ENCODE measurements around the gene ANXA1.

Gene ANXA1, protein sequence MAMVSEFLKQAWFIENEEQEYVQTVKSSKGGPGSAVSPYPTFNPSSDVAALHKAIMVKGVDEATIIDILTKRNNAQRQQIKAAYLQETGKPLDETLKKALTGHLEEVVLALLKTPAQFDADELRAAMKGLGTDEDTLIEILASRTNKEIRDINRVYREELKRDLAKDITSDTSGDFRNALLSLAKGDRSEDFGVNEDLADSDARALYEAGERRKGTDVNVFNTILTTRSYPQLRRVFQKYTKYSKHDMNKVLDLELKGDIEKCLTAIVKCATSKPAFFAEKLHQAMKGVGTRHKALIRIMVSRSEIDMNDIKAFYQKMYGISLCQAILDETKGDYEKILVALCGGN

DNA sequence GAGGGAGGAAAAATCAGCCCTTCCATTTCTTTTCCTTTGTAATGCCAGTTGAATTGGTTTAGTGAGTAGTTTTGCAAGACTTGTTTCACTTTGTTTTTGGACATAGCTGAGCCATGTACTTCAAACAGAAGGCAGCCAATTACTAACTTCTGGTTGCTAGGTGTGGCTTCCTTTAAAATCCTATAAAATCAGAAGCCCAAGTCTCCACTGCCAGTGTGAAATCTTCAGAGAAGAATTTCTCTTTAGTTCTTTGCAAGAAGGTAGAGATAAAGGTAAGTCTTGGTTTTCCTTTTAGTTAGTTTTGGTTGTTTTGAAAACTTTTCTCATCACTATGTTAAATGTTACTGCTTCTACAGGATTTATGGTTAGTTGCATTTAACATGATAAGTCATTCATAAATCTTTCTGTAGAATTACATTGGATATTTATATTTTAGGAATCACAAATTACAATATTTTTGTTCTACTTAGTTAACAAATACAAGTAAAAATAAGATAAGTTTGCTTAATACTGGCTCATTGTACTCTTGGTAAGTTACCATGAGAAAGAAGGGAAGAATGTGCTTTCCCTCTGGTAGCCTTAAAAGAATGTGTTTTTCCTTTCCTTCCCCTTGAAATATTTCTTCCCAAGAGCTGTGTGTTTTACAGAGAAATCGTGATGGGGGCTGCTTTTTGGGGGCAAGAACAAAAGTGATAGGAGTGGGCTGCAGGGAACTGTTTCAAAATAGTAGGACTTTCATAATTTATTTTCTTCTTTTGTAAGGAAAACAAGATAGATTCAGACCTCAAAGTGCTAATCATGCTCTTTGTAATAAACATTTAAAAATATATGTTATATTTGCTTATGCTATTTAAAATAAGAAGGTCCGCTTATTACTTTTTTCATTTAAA lies at the start of gene ANXA1:
TSS of gene ANXA1 (plus strand) at position 213 of the 890 bp plus-strand sequence. CDS start 6,671 bp downstream, outside the sequence.
- DNase-seq, result no peak

DNA sequence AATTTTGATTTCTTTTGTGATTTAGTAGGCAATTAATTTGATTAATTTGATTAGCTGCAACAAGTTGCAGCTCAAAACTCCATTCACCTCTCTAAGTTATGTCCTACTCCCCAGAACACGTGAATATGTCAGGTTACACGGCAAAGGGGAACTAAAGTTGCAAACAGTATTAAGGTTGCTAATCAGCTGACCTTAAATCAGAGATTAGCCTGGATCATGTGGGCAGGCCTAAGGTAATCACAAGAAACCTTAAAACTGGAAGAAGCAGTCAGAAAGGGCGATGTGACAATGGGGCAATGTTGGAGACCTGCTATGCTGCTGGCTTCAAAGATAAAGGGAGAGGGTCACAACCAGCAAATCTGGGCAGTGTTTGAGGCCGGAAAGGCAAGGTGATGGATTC lies 47.3 kb upstream of the ANXA1 start:
- no peak for DNase-seq

DNA sequence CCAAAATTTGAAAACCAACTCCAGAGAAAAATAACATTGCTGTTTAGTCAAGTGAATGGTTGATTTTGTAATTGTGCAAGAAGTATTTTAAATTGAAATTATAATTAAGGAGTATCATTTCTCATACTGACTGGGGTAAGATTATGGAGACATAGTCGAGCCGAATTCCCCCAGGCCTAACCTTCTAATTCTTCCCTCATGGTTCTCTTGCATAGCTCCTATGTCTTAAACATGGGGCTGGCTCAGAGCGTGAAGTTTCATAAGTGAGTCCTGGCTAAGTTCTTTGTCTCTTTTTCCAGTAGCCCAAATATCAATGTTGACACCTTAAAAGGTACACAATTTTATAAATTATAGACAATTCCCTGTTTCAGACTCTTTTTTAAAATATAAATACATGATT lies 46.7 kb upstream of the ANXA1 start:
- DNase-seq, result no peak

DNA sequence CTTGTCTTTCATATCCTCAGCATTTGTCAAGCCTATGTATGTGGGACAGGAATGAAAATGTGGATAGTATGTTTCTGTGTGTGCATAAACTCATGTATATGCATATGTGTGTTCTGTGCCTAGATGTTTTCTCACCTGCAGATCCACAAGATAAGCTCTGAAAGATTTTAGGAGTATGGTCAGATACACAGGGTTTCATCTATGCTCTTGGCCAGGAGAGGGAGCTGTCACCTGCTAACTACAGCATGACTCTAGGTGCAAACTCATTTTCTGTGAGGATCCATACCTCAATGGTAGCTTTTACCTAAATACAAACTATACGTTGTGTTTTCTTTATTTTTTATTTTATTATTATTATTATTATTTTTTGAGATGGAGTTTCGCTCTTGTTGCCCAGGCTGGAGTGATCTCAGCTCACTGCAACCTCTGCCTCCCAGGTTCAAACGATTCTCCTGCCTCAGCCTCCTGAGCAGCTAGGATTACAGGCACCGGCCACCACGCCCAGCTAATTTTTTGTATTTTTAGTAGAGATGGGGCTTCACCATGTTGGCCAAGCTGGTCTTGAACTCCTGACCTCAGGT lies 44.1 kb upstream of the ANXA1 start:
- peak; percentile 20 for DNase-seq

DNA sequence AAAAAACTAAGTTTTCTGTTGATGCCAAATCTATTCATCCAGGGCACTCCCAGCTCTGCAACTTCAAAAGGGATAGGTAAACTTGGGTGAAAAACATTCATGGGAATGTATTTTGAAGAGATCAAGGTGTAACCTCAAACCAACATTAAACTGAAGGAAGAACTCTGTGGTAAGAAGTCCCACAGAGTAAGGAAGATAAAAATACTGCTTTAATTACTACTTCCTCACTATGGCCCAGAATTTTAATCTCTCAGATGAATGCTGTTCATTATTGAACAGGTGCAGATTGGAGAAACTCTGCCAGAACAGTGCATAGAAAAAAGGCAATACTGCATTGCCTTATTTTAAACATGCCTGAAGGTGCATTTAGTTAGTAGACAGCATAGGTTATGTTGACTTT lies 37.6 kb upstream of the ANXA1 start:
- no peak for DNase-seq

DNA sequence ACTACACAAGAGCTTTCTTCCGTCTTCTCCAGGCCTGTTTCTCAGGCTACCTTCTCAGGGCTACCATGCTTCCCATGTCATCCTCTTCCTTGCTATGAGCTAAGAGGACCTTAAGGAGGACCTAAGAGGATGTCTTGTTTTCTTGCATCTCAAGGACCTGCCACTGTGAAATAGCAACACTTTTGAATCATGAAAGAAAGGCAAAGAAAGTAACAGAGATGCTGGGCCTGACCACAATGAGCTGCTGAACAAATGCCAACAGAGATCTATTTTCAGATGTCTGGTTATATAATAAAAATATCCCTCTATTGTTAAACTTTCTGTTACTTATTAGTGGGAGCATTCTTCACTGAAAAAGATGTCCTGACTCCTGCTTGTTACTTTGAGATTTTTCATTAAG lies 36.7 kb upstream of the ANXA1 start:
- no peak for DNase-seq

DNA sequence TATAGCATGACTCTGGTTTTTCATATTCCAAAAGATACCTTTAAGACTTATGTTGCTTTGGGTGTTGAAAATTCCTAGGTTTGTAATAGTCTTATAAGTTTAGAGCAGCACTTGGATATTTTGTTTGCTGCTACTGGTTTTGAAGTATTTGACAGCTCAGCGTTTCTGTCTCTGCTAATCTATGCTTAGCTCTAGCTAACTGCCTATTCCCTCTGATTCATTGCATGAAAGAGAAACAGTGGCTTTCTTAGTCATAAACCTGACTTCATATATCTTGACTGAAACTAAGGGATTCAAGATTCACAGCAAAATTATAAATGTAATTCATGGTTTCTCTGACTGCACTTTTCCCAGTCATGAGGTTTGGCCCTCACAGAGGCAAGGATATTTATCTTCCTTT lies 35.6 kb upstream of the ANXA1 start:
- no peak for DNase-seq

DNA sequence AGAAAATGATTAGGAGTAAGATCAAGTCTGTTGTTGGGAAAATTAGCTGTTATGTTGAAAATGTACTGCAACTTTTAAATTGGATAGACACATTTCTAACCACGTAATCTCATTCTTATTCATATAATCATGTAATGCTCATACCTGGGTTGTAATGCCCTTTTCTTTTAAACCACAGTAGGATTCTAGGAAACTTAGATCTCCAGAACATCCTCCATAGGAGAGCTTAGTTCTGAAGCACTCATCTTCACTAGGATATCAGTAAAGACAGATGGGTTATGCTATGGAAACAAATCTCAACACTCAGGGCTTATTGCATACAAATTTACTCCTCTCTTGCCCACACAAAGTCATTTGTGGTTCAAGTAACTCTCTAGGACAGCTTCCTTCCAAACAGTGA lies 34.8 kb upstream of the ANXA1 start:
- no peak for DNase-seq

DNA sequence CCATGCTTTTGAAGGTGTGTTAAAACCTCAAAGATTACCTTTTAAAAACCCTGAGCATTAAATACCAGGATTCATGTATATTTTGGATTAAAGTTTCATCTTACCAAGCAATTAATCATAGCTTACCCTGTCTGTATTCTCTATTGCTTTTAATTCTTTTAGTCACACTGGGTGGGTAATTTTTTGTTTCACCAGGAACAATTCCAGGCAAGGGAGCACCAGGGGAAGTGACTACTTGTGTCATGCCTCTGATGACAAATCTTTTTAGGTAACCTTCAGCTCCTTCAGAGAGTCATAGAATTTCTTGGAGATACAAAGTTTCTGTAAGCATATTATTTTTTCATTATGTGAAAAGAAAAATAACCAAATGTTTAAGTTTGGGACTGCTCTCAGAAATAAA lies 33.4 kb upstream of the ANXA1 start:
- no peak for DNase-seq

DNA sequence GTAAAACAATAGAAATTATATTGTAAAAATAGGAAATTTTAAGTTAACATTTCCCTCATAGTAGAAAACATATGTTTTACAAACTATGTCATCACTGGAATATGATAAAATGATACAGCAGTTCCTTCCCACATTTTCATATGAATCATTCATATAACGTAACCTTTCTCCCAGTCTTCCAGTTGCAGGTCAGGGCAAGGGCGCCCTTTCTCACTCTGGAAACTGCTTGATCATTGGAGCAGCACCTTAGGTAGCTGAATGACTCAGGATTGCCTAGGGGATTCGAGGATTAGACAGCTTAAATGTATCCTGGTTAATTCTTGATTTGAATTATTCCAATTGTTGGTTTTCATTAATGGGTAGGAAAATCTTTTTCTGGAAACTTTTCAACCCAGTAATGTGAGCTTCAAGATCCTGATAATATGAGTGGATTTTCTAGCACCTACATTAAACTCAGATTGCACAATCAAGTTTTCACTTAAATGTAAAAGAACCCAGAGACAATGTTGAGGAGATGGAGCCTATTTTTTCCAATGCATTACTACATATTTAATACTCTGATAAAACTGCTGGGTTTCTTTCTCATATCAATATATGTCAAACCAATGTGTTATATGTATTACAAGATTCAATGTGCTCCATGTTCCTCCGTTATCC lies 32.6 kb upstream of the ANXA1 start:
- DNase-seq, result no peak

DNA sequence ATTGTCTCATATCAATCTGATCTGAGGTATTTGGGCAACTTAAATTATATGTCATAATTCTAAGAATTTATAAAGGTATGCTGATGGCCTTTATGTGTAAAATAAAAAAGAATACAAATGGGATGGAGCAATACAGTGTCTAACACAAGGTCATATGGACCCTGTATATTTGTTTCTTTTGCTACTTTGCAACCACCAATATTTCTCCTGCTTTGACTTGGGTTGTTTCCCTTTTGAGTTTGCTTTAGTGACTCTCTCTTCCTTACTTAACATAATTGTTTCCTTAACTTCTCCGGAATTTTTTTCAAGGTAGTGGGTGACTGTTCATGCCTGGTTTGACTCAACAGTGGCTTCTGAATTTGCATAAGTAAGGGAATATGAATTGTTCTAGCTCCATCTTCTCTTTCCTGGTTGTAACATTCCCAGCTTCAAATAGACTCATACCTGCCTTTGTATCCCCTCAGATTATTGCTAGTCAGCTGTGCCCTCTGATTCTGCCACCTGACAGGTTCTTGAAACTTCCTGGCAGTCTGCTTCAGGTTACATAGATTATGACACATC lies 30.2 kb upstream of the ANXA1 start:
- DNase-seq, result no peak

DNA sequence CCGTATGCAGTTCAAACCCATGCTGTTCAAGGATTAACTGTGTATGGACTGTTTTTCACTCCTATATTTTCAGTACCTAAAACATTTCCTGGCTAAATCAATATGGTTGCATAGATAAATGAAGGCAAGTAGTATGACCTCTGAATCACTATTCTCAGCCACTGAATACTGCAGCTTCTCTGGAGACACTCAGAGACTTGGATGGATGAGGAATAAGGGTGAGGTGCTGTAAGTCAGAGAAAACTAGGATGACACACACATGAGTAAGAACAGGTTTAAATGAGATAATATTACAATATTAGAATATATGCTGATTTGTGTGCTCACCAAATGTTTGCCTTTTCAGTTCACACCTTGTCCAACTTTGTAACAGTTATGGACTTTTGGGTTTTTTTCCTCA lies 26.0 kb upstream of the ANXA1 start:
- no peak for DNase-seq

DNA sequence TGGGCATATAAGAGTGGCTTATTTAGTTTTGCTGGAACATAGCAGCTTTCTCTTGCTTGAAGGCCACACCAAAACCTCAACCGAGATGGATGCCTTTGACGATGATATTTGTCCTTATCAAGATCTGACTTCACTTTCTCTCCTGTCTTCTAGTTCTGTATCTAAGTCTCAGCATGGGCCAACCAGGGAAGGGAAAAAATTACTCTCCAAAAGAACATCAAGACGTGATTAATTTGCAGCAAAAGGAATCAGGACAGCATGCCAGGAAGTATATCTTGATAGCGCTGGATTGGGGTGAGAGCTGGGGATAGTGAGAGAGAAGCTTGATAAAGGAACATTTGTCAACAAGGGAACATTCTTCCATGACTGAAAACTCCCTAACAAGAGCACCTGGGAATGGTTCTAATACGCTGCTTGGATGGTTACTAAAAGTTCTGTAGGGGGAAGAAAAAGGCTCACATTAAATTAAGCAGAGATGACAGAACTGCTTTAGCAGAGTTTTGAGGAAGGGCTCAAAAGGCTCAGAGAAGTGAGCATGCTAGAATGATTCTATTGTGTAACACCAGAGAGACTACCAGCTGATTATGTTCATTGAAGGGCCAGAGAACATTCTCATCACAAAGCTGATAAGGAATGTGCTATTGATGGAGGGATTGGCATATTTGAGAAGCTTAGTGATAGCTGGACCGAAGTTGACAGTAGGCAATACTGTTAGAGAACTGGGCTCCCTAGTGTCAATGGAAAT lies 21.6 kb upstream of the ANXA1 start:
- no peak for DNase-seq

DNA sequence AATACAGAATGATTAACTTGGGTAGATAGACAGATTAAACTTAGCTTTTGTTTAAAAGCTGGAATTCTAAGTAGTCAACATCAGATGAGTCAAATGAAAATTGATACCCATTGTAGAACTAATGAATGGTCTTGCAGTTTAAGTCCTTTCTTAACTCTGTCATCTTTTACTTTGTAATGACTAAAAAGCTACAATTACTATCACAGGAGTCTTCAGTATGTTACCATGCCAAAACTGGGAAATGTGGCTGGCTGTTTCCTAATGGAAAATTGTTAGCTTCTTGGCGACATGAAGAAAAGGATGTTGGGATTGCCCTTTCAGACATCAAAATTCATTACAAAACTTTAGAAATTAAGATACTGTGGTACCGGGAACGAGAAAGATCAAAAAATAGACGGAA lies 20.2 kb upstream of the ANXA1 start:
- no peak for DNase-seq

DNA sequence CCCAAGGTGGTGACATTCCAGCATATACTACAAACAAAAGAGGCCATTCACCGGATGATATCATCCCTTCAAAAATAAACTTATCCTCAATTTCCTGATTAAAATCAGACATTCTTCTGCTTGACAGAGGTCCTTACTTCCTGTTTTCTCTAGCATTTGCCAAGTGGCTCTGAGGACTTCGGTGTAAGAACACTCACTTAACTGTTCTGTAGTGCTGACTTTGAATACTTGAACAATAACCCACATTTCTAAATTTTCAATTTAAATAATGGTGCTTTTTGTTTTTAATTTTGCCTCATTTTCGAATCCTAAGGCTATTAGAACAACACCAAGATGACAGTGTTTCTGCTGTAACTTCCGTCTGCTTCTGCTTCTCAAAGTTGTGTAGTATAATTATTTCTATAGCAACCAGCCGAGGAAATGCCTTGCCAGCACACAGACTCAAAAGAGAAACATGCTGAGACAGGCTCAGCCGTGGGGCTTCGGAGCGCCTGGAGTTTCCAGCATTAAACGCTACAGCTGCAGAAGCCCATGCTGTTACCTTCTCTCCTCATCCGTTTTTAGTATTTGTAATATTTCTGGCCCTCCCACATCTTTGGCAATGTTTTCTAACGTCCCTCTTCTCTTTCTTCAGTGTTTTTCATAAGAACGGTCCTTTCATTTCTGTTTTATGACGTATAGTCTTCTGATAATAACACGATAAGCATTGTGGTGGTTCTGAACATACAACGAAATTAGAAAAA lies 19.5 kb upstream of the ANXA1 start:
- DNase-seq, result peak; percentile 69

DNA sequence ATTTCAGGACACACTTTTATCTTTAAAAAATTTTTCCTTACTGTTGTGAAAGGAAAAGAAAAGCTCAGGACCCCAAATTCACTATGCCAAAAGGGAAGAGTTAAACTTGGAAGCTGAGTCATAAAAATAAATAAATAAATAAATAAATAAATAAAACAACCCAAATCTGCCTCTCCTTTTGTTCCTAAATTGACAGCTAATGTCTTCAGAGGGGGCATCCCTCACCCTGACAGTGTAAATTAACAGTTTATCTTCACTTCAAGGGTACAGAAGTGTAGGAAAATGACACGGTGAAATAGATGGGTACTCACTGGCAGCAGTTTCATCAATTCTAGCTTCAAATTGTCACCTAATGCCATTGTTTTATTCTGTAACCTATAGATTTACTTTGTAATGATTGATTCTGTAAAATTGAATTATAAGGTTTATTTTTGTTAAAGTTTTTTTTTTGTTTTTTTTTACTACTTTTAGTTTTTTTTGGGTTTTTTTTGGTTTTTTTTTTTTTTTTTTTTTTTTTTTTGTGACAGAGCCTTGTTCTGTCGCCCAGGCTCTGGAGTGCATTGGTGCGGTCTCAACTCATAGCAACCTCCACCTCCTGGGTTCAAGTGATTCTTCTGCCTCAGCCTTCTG lies 18.5 kb upstream of the ANXA1 start:
- peak; percentile 5 for DNase-seq

DNA sequence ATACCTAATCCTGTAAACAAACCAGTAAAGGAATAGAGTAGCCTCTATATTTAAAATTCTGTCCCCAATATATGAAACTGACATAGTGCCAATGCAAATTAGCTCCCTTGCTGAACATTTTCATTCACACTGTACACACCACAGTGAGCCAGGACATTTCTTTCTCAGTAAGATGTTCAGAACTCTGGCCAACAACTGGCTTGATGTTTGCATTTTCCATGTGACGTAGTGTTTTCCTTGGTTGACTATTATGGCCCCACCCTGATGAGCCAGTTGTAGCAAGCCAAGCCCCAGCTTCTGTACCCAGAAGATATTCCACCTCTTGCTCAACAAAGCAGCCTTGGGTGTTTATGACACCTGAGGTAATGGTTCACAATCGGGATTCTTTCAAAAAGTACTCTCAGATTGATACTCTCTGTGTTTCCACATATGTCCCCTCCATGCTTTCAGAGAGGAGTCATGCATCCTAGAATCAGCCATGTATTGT lies 17.7 kb upstream of the ANXA1 start:
- DNase-seq, result no peak

DNA sequence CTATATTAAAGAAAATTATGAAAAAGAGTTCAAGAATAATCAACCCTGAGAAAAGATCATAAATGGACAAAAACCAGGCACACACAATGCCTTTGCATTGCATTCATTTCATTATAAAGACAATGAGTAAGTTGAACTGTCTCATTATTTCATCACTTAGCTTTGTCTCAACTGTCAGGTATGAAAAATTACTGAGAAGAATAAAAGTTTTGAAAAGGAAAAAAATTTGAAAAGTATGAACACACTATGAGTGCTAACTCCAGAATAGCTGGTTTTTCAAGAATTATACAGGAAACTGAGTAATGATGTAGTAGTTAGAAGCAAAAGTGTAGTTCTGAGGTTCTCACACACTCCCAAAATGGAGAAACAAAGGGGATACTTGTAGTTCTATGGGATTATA lies 16.3 kb upstream of the ANXA1 start:
- DNase-seq, result no peak

DNA sequence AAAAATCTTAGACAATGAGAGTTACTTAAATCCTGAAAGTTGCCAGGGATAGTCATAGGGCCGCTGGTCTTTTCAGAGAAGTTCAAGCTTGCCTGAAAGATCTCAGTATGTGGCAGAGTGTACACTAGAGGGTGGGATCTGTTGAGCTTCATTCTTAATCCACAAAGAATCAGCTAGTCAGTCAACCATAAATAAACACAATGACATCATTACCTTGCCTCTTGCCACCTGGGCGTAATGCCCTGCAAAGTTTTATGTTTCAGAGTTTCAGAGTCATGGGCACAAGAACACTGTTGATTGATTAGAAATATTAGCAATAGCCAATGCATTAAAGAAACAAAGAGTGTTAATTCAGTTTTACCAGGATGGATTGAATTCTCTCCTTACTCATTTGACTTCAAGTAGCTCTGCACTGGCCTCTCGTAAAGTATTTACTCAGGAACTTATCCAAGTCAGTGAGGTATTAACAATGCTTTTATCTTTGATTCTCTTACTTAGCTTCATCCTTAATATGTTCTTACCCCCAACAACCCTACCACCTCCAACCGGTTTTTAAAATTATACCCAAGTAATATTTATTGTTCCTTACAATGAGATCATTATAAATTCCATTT lies 14.3 kb upstream of the ANXA1 start:
- no peak for DNase-seq

DNA sequence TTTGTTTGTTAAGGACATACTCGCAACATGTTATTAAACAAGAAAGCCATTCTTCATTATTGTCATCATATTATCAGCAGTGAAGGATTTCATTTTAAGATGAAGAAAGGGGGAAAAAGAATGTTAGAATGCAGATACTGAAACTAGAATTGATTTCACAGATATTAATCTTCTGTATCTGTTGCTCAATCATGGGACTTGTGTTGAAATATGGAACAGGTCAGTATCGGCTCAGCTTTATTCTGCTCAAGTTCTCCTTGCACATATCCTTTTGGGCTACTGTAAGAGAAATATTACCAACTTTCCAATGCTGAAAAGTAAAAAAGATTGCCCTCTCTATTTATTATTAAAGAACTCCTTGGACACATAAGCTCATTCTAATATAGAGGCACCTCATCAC lies 13.8 kb upstream of the ANXA1 start:
- DNase-seq, result no peak

All from NCI-H748 treated with DMSO at 0.1 percent for 48 hours (cell line).